Bronchial smooth muscle cell (primary cell): ENCODE measurements around the gene LYSMD4. TPM values are rescaled to one million over a fixed set of nuclear protein-coding genes. Genes with fewer than 3 reads are reported as not detected.

Source experiments
- total RNA-seq: library from RNA; depleted of rRNA; stranded (reverse); fragments of >200 nt; gene quantifications from 2 replicates; pipeline ENCODE4 v1.2.1, GENCODE V29; 2014

The LYSMD4 gene
- total RNA-seq = 9.5 and 13.1 TPM in 2 replicates

GRCh38 chr15:99733268-99734039, at the start of gene LYSMD4:
Gene LYSMD4, minus strand, starts transcription at chr15:99733437. Its CDS starts 1,438 bp downstream, at chr15:99731999.

Other genes starting within 250 kb of the LYSMD4 start
- gene MEF2A, start 167.5 kb downstream of the LYSMD4 start, total RNA-seq = 17.3 and 22.5 TPM in 2 replicates